GM23338 (cell line): Measurements from ENCODE around the gene RELL2. TPM values are rescaled to one million over a fixed set of nuclear protein-coding genes. Genes with fewer than 3 reads are reported as not detected.

Experiments used
- ATAC-seq: fragments of 200-7000 bp; cut with Tn5 transposase; 3 replicates; pipeline ENCODE4 v1.9.1; 2020
- DNase-seq: peaks from one replicate; pipeline ENCODE4 v3.0.0-alpha.2; 2015; ENCODE audit warnings: low spot score
- H2AFZ ChIP-seq: fragments of 200-600 bp; sonication (generic); 2 replicates; pipeline ENCODE4 v1.8.0; 2016; ENCODE audit warnings: antibody characterized with exemption, mild to moderate bottlenecking, moderate library complexity
- H3F3A ChIP-seq: fragments of 200-600 bp; sonication (generic); replicated peaks from 2 replicates; pipeline ENCODE4 v1.8.0; 2017; ENCODE audit warnings: antibody characterized with exemption, mixed run types, low read depth
- H3K27ac ChIP-seq: fragments of 200-600 bp; sonication (generic); 2 replicates; pipeline ENCODE4 v1.6.1; 2016; ENCODE audit warnings: low read depth
- H3K27me3 ChIP-seq: fragments of 200-600 bp; sonication (generic); 2 replicates; pipeline ENCODE4 v1.8.0; 2016; ENCODE audit warnings: mild to moderate bottlenecking, mixed run types, moderate library complexity; ENCODE audit not compliant: insufficient read depth
- H3K36me3 ChIP-seq: fragments of 200-600 bp; sonication (generic); 2 replicates; pipeline ENCODE4 v1.8.0; 2016; ENCODE audit warnings: mild to moderate bottlenecking; ENCODE audit not compliant: insufficient read depth
- H3K4me1 ChIP-seq: fragments of 200-600 bp; sonication (generic); 2 replicates; pipeline ENCODE4 v1.8.0; 2016; ENCODE audit warnings: mild to moderate bottlenecking, moderate library complexity; ENCODE audit not compliant: insufficient read depth
- H3K4me2 ChIP-seq: fragments of 200-600 bp; sonication (generic); 2 replicates; pipeline ENCODE4 v1.7.1; 2017; ENCODE audit warnings: mixed run types
- H3K4me3 ChIP-seq: fragments of 200-600 bp; sonication (generic); 2 replicates; pipeline ENCODE4 v1.6.1; 2016; ENCODE audit warnings: mixed run types
- H3K79me2 ChIP-seq: fragments of 200-600 bp; sonication (generic); replicated peaks from 2 replicates; pipeline ENCODE4 v1.8.0; 2017; ENCODE audit warnings: mild to moderate bottlenecking; ENCODE audit not compliant: insufficient read depth
- H3K9me2 ChIP-seq: fragments of 200-600 bp; sonication (generic); 2 replicates; pipeline ENCODE4 v1.8.0; 2017; ENCODE audit not compliant: insufficient read depth
- H4K20me1 ChIP-seq: fragments of 200-600 bp; sonication (generic); replicated peaks from 2 replicates; pipeline ENCODE4 v1.8.0; 2017; ENCODE audit warnings: mild to moderate bottlenecking; ENCODE audit not compliant: insufficient read depth
- H3K27ac Mint-ChIP-seq: 2 replicates; pipeline ENCODE4 v1.8.0; 2020; ENCODE audit warnings: inconsistent platforms, mild to moderate bottlenecking, moderate library complexity, mixed read lengths
- H3K27me3 Mint-ChIP-seq: 3 replicates; pipeline ENCODE4 v1.8.0; 2022; ENCODE audit warnings: low read depth, mild to moderate bottlenecking, moderate library complexity, mixed read lengths, inconsistent platforms; ENCODE audit not compliant: insufficient read depth, poor library complexity
- H3K36me3 Mint-ChIP-seq: 3 replicates; pipeline ENCODE4 v1.8.0; 2021; ENCODE audit warnings: low read depth, mild to moderate bottlenecking, inconsistent platforms, moderate library complexity, mixed read lengths
- H3K4me1 Mint-ChIP-seq: 3 replicates; pipeline ENCODE4 v1.8.0; 2020; ENCODE audit warnings: mild to moderate bottlenecking, inconsistent platforms, mixed read lengths
- H3K4me3 Mint-ChIP-seq: 3 replicates; pipeline ENCODE4 v1.8.0; 2021; ENCODE audit warnings: moderate library complexity, mild to moderate bottlenecking, inconsistent platforms, mixed read lengths
- H3K9me3 Mint-ChIP-seq: 3 replicates; pipeline ENCODE4 v1.8.0; 2020; ENCODE audit warnings: moderate library complexity, mild to moderate bottlenecking, inconsistent platforms, mixed read lengths
- EZH2phosphoT487 ChIP-seq: fragments of 200-600 bp; sonication (generic); IDR thresholded peaks from one replicate; pipeline ENCODE4 v1.8.1; 2018; ENCODE audit warnings: antibody characterized with exemption; ENCODE audit not compliant: unreplicated experiment
- JUNB ChIP-seq: IDR thresholded peaks from one replicate; pipeline ENCODE4 v1.6.1; 2016; ENCODE audit warnings: antibody characterized with exemption; ENCODE audit not compliant: unreplicated experiment
- STAT1 ChIP-seq: IDR thresholded peaks from one replicate; pipeline ENCODE4 v1.6.1; 2016; ENCODE audit warnings: antibody characterized with exemption; ENCODE audit not compliant: unreplicated experiment
- ZNF114 ChIP-seq: fragments of 250-450 bp; sonication (Bioruptor Pico); IDR thresholded peaks from 2 replicates; pipeline ENCODE4 v1.5.0; 2020; ENCODE audit warnings: mild to moderate bottlenecking, moderate library complexity
- ZNF331 ChIP-seq: fragments of 250-450 bp; sonication (Bioruptor Pico); IDR thresholded peaks from 2 replicates; pipeline ENCODE4 v1.5.0; 2020; ENCODE audit warnings: low read depth, mild to moderate bottlenecking, moderate library complexity
- polyA plus RNA-seq: library from polyadenylated mRNA; unstranded; fragments of >200 nt; fragmentation: Nextera tagmentation; extraction: Ambion mirVana; gene quantifications from 2 replicates; pipeline ENCODE4 v1.2.1, GENCODE V29; 2016
- total RNA-seq: library from RNA; depleted of rRNA; stranded (reverse); fragments of >200 nt; shearing (Covaris generic); gene quantifications from 2 replicates; pipeline ENCODE4 v1.2.3, GENCODE V29; 2014
- TF ChIP-seq, protein P1 (sequence below): fragments of 250-450 bp; sonication (Bioruptor Pico); IDR thresholded peaks from 2 replicates; pipeline ENCODE4 v1.5.0; 2020; ENCODE audit warnings: mild to moderate bottlenecking, moderate library complexity
- TF ChIP-seq, protein P2 (sequence below): IDR thresholded peaks from one replicate; pipeline ENCODE4 v1.6.1; 2018; ENCODE audit warnings: antibody characterized with exemption; ENCODE audit not compliant: unreplicated experiment
- TF ChIP-seq, protein P3 (sequence below): IDR thresholded peaks from 2 replicates; pipeline ENCODE4 v1.6.1; 2016; ENCODE audit warnings: antibody characterized with exemption
- TF ChIP-seq, protein P4 (sequence below), 2 experiments: fragments of 200-600 bp in 1 of 2; sonication (generic) in 1 of 2; conservative IDR thresholded peaks; 2 replicates each; pipeline versions ENCODE4 v1.5.1 to v1.6.1; 2016 to 2017; ENCODE audit warnings: antibody characterized with exemption in 2 of 2, low read depth in 2 of 2, mild to moderate bottlenecking in 2 of 2, moderate library complexity in 1 of 2

The RELL2 gene
- total and polyA plus RNA-seq, 2 experiments from 2014 or later, result 20.4 to 30.6 TPM

DNA sequence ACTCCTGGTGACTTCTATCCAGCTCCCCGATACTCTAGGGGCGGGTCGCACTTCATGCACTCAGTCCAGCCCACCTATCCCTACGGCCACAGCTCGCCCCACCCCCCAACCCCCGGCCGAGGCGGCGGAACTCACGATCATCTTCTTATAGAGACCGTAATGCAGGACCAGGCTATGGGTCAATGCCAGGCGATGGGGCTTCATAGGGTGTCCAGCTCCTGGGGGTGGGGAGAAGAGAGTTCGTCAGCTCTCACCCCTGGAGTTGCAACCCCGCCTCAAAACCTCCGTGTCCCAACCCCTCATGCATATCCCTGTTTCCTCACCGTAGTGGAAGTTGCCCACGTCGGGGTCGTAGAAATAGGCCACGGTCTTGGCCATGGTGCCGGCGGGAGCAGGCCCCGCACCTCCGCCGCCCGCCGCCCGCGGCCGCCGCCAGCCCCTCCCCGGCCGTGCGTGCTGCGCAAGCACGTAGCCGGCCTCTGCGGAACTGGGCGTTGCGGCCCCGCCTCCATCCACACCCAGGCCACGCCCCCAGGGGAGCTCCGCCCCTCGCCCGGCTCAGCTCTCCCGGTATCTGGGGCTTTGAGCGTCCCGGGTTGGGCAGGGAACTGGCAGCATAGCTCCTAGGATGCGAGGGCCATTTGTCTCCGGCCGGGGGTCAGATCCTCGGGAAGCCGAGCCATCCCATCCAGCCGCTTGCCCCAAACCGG is at the start of gene RELL2, which contains the start of gene HDAC3 (continued):
- TF ChIP-seq, protein P1, sequence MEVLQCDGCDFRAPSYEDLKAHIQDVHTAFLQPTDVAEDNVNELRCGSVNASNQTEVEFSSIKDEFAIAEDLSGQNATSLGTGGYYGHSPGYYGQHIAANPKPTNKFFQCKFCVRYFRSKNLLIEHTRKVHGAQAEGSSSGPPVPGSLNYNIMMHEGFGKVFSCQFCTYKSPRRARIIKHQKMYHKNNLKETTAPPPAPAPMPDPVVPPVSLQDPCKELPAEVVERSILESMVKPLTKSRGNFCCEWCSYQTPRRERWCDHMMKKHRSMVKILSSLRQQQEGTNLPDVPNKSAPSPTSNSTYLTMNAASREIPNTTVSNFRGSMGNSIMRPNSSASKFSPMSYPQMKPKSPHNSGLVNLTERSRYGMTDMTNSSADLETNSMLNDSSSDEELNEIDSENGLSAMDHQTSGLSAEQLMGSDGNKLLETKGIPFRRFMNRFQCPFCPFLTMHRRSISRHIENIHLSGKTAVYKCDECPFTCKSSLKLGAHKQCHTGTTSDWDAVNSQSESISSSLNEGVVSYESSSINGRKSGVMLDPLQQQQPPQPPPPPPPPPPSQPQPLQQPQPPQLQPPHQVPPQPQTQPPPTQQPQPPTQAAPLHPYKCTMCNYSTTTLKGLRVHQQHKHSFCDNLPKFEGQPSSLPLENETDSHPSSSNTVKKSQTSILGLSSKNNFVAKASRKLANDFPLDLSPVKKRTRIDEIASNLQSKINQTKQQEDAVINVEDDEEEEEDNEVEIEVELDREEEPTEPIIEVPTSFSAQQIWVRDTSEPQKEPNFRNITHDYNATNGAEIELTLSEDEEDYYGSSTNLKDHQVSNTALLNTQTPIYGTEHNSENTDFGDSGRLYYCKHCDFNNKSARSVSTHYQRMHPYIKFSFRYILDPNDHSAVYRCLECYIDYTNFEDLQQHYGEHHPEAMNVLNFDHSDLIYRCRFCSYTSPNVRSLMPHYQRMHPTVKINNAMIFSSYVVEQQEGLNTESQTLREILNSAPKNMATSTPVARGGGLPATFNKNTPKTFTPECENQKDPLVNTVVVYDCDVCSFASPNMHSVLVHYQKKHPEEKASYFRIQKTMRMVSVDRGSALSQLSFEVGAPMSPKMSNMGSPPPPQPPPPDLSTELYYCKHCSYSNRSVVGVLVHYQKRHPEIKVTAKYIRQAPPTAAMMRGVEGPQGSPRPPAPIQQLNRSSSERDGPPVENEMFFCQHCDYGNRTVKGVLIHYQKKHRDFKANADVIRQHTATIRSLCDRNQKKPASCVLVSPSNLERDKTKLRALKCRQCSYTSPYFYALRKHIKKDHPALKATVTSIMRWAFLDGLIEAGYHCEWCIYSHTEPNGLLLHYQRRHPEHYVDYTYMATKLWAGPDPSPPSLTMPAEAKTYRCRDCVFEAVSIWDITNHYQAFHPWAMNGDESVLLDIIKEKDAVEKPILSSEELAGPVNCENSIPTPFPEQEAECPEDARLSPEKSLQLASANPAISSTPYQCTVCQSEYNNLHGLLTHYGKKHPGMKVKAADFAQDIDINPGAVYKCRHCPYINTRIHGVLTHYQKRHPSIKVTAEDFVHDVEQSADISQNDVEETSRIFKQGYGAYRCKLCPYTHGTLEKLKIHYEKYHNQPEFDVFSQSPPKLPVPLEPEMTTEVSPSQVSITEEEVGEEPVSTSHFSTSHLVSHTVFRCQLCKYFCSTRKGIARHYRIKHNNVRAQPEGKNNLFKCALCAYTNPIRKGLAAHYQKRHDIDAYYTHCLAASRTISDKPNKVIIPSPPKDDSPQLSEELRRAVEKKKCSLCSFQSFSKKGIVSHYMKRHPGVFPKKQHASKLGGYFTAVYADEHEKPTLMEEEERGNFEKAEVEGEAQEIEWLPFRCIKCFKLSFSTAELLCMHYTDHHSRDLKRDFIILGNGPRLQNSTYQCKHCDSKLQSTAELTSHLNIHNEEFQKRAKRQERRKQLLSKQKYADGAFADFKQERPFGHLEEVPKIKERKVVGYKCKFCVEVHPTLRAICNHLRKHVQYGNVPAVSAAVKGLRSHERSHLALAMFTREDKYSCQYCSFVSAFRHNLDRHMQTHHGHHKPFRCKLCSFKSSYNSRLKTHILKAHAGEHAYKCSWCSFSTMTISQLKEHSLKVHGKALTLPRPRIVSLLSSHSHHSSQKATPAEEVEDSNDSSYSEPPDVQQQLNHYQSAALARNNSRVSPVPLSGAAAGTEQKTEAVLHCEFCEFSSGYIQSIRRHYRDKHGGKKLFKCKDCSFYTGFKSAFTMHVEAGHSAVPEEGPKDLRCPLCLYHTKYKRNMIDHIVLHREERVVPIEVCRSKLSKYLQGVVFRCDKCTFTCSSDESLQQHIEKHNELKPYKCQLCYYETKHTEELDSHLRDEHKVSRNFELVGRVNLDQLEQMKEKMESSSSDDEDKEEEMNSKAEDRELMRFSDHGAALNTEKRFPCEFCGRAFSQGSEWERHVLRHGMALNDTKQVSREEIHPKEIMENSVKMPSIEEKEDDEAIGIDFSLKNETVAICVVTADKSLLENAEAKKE (CRISPR knock-in tag), result no peak

DNA sequence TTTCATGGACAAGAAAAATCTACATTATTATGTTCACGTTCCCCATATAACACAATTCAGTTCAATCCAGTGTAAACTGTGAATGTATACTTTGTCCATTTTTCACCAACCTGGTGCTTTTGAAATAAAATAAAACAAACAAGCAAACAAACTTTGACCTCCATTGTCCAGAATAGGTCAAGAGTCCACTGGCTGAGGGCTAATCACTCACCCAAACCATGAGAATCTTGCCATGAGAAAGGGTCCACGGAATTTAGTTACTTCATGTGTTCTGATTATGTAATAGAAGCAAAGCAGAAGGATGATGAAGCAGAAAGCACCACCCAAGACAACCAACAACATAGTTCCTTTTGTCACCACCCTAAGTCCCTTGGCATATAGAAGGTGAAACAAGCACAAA is 46.7 kb upstream of the RELL2 start:
- H3K27ac Mint-ChIP-seq, result no peak overlapping the region
- TF ChIP-seq EZH2phosphoT487, result no peak
- TF ChIP-seq, protein P2, sequence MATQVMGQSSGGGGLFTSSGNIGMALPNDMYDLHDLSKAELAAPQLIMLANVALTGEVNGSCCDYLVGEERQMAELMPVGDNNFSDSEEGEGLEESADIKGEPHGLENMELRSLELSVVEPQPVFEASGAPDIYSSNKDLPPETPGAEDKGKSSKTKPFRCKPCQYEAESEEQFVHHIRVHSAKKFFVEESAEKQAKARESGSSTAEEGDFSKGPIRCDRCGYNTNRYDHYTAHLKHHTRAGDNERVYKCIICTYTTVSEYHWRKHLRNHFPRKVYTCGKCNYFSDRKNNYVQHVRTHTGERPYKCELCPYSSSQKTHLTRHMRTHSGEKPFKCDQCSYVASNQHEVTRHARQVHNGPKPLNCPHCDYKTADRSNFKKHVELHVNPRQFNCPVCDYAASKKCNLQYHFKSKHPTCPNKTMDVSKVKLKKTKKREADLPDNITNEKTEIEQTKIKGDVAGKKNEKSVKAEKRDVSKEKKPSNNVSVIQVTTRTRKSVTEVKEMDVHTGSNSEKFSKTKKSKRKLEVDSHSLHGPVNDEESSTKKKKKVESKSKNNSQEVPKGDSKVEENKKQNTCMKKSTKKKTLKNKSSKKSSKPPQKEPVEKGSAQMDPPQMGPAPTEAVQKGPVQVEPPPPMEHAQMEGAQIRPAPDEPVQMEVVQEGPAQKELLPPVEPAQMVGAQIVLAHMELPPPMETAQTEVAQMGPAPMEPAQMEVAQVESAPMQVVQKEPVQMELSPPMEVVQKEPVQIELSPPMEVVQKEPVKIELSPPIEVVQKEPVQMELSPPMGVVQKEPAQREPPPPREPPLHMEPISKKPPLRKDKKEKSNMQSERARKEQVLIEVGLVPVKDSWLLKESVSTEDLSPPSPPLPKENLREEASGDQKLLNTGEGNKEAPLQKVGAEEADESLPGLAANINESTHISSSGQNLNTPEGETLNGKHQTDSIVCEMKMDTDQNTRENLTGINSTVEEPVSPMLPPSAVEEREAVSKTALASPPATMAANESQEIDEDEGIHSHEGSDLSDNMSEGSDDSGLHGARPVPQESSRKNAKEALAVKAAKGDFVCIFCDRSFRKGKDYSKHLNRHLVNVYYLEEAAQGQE, result no peak
- TF ChIP-seq STAT1, result no peak
- no peak for TF ChIP-seq ZNF114 (CRISPR knock-in tag)
- TF ChIP-seq, protein P3, sequence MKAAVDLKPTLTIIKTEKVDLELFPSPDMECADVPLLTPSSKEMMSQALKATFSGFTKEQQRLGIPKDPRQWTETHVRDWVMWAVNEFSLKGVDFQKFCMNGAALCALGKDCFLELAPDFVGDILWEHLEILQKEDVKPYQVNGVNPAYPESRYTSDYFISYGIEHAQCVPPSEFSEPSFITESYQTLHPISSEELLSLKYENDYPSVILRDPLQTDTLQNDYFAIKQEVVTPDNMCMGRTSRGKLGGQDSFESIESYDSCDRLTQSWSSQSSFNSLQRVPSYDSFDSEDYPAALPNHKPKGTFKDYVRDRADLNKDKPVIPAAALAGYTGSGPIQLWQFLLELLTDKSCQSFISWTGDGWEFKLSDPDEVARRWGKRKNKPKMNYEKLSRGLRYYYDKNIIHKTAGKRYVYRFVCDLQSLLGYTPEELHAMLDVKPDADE, result no peak
- no peak for TF ChIP-seq ZNF331 (CRISPR knock-in tag)
- TF ChIP-seq JUNB, result no peak
- TF ChIP-seq, protein P4, sequence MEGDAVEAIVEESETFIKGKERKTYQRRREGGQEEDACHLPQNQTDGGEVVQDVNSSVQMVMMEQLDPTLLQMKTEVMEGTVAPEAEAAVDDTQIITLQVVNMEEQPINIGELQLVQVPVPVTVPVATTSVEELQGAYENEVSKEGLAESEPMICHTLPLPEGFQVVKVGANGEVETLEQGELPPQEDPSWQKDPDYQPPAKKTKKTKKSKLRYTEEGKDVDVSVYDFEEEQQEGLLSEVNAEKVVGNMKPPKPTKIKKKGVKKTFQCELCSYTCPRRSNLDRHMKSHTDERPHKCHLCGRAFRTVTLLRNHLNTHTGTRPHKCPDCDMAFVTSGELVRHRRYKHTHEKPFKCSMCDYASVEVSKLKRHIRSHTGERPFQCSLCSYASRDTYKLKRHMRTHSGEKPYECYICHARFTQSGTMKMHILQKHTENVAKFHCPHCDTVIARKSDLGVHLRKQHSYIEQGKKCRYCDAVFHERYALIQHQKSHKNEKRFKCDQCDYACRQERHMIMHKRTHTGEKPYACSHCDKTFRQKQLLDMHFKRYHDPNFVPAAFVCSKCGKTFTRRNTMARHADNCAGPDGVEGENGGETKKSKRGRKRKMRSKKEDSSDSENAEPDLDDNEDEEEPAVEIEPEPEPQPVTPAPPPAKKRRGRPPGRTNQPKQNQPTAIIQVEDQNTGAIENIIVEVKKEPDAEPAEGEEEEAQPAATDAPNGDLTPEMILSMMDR (conservative IDR thresholded peaks at IDR 0.05; ENCODE audit: low read depth in 2 of 2), result no peak

More for the DNA sequence above, 46.7 kb upstream of the RELL2 start:
- ATAC-seq, result no peak
- Histone ChIP-seq H3K27ac (no peak overlapping the region), H3K9me2 (no peaks in the 10 kb centered on the region), H3K79me2 (peaks cover 58% of the 10 kb centered on the region), H2AFZ (no peak overlapping the region), H3K4me3 (no peak overlapping the region), H3K4me1 (no peaks in the 10 kb centered on the region), H4K20me1 (peaks cover 18% of the 10 kb centered on the region), H3K4me2 (no peak overlapping the region), H3K36me3 (peaks cover 10% of the 10 kb centered on the region; the same call in 1 of the 2 replicates), H3K27me3 (no peaks in the 10 kb centered on the region), H3F3A (0 out of 2 replicates have a peak, but pooled peaks cover 6% of the 10 kb centered on the region)
- Mint-ChIP-seq H3K27me3 (no peaks in the 10 kb centered on the region), H3K36me3 (peaks cover 9% of the 10 kb centered on the region; the same call in 2 of the 3 replicates), H3K9me3 (no peaks in the 10 kb centered on the region; the same call in 2 of the 3 replicates), H3K4me3 (no peak overlapping the region), H3K4me1 (no peaks in the 10 kb centered on the region)
- DNase-seq, result no peak
